Measurements from ENCODE around the gene EPHA2.

DNA sequence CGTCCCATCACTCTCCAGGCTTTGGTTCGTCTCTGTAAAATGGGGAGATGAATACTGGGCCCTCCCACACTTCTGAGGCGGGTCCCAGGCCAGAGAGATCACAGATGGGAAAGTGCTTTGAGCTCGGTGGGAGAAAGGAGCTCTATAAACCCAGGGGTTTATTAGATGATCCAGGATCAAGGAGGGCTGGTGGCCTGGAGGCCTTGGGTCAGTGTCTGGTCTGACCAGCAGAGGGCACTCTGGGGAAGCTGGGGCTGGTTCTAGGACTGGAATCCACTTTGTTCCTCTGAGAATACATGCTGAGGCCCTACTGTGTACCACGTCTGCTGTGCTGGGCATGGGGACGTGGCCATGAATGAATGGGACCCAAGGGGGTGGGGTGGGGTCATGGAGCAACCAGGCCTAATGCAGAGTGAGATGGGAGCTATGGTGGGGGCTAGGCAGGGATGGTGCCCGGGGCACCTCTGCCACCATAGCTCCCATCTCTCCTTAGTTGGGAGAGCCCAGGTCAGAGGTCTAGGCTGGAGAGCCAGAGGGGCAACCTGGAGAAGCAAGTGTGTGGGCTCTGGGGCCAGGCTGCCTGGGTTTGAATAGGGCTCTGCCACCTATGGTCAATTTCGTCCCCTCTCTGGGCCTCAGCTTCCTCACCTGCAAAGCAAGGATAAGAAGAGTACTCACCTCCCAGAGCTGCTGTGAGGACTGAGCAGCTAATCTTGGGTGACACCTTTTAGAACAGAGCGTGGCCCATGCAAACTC lies 73.4 kb downstream of the EPHA2 start:
- TF ChIP-seq, protein P1, sequence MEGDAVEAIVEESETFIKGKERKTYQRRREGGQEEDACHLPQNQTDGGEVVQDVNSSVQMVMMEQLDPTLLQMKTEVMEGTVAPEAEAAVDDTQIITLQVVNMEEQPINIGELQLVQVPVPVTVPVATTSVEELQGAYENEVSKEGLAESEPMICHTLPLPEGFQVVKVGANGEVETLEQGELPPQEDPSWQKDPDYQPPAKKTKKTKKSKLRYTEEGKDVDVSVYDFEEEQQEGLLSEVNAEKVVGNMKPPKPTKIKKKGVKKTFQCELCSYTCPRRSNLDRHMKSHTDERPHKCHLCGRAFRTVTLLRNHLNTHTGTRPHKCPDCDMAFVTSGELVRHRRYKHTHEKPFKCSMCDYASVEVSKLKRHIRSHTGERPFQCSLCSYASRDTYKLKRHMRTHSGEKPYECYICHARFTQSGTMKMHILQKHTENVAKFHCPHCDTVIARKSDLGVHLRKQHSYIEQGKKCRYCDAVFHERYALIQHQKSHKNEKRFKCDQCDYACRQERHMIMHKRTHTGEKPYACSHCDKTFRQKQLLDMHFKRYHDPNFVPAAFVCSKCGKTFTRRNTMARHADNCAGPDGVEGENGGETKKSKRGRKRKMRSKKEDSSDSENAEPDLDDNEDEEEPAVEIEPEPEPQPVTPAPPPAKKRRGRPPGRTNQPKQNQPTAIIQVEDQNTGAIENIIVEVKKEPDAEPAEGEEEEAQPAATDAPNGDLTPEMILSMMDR (IDR thresholded peaks at IDR 0.05): peak in 5 of 7 experiments; percentile 68 to 87 (median 75)
- TF ChIP-seq EP300 (IDR thresholded peaks at IDR 0.05): no peak
